Measurements from ENCODE around the gene LRIG3. TPM values are rescaled to one million over a fixed set of nuclear protein-coding genes. Genes with fewer than 3 reads are reported as not detected.
"Not testable (repeated sequence)": the region's sequence is repeated elsewhere in the genome, so short reads cannot be mapped to it uniquely, and the experiment has no call there.

Gene LRIG3
- total and polyA plus RNA-seq, 2 donors (not counting 1 experiment from before 2014, with no cell fraction given), result 37.1 to 118 TPM

GRCh38 chr12:58858030-58858429 lies 62.3 kb downstream of the LRIG3 start:
- no peak overlapping the region for H2AFZ ChIP-seq (ENCODE audit: low read length)
- H3K27ac ChIP-seq (ENCODE audit: insufficient read depth, low read length), result no peak overlapping the region
- no peak overlapping the region for H3K4me2 ChIP-seq (ENCODE audit: extremely low read depth, insufficient read depth, low read length)
- H3K9me3 ChIP-seq (ENCODE audit: control insufficient read depth, insufficient read depth, low read depth, low read length), result no peaks in the 10 kb centered on the region
- DNase-seq (ENCODE audit: low read depth in 2 of 2), result no peak
- TF ChIP-seq CTCF (conservative IDR thresholded peaks at IDR 0.05 in 1 of 2, IDR thresholded peaks at IDR 0.05 in 1 of 2; ENCODE audit: low read depth in 1 of 2, low read length in 2 of 2), result no peak
- no peak for TF ChIP-seq EZH2 (IDR thresholded peaks at IDR 0.05; ENCODE audit: low read length, missing control alignments)
- H3K79me2 ChIP-seq (ENCODE audit: control insufficient read depth, insufficient read depth, low read length), result no peaks in the 10 kb centered on the region
- H3K9ac ChIP-seq (ENCODE audit: insufficient read depth, low read length), result no peak overlapping the region
- H3K27me3 ChIP-seq (ENCODE audit: control insufficient read depth, insufficient read depth, low read length), result no peaks in the 10 kb centered on the region
- no peaks in the 10 kb centered on the region for H3K4me1 ChIP-seq (ENCODE audit: control insufficient read depth, extremely low read depth, insufficient read depth, low read length)
- H3K4me3 ChIP-seq (replicated peaks in 1 of 4; ENCODE audit: control extremely low read depth in 1 of 4, insufficient read depth in 1 of 4, low read depth in 3 of 4, low read length in 4 of 4), result no peak overlapping the region
- no peaks in the 10 kb centered on the region for H4K20me1 ChIP-seq (ENCODE audit: control insufficient read depth, extremely low read depth, insufficient read depth, low read length)
- no peaks in the 10 kb centered on the region for H3K36me3 ChIP-seq (ENCODE audit: control insufficient read depth, insufficient read depth, low read length)

GRCh38 chr12:58857206-58857605 lies 63.1 kb downstream of the LRIG3 start:
- not testable (repeated sequence) for H3K27ac ChIP-seq (ENCODE audit: insufficient read depth, low read length); H3K79me2 ChIP-seq (ENCODE audit: control insufficient read depth, insufficient read depth, low read length); H3K9me3 ChIP-seq (ENCODE audit: control insufficient read depth, insufficient read depth, low read depth, low read length); H3K4me3 ChIP-seq (replicated peaks in 1 of 4; ENCODE audit: control extremely low read depth in 1 of 4, insufficient read depth in 1 of 4, low read depth in 3 of 4, low read length in 4 of 4); H3K4me2 ChIP-seq (ENCODE audit: extremely low read depth, insufficient read depth, low read length); H2AFZ ChIP-seq (ENCODE audit: low read length); H3K36me3 ChIP-seq (ENCODE audit: control insufficient read depth, insufficient read depth, low read length); H4K20me1 ChIP-seq (ENCODE audit: control insufficient read depth, extremely low read depth, insufficient read depth, low read length); H3K9ac ChIP-seq (ENCODE audit: insufficient read depth, low read length); H3K27me3 ChIP-seq (ENCODE audit: control insufficient read depth, insufficient read depth, low read length); H3K4me1 ChIP-seq (ENCODE audit: control insufficient read depth, extremely low read depth, insufficient read depth, low read length)
- DNase-seq (ENCODE audit: low read depth in 2 of 2), result peak in 1 of 2 donors; percentile 20

- not testable (repeated sequence) for DNase-seq (ENCODE audit: low read depth in 2 of 2); H3K9me3 ChIP-seq (ENCODE audit: control insufficient read depth, insufficient read depth, low read depth, low read length); H4K20me1 ChIP-seq (ENCODE audit: control insufficient read depth, extremely low read depth, insufficient read depth, low read length); H3K4me3 ChIP-seq (replicated peaks in 1 of 4; ENCODE audit: control extremely low read depth in 1 of 4, insufficient read depth in 1 of 4, low read depth in 3 of 4, low read length in 4 of 4); H3K36me3 ChIP-seq (ENCODE audit: control insufficient read depth, insufficient read depth, low read length); H3K27ac ChIP-seq (ENCODE audit: insufficient read depth, low read length); H3K9ac ChIP-seq (ENCODE audit: insufficient read depth, low read length); H3K4me2 ChIP-seq (ENCODE audit: extremely low read depth, insufficient read depth, low read length); H2AFZ ChIP-seq (ENCODE audit: low read length); H3K27me3 ChIP-seq (ENCODE audit: control insufficient read depth, insufficient read depth, low read length); H3K79me2 ChIP-seq (ENCODE audit: control insufficient read depth, insufficient read depth, low read length); H3K4me1 ChIP-seq (ENCODE audit: control insufficient read depth, extremely low read depth, insufficient read depth, low read length)
Measured at GRCh38 chr12:58855630-58856029, 64.7 kb downstream of the LRIG3 start.

GRCh38 chr12:58850826-58851225 lies 69.5 kb downstream of the LRIG3 start:
- H2AFZ ChIP-seq (ENCODE audit: low read length), result no peak overlapping the region
- no peak overlapping the region for H3K27ac ChIP-seq (ENCODE audit: insufficient read depth, low read length)
- H3K4me1 ChIP-seq (ENCODE audit: control insufficient read depth, extremely low read depth, insufficient read depth, low read length), result no peaks in the 10 kb centered on the region
- H4K20me1 ChIP-seq (ENCODE audit: control insufficient read depth, extremely low read depth, insufficient read depth, low read length), result no peaks in the 10 kb centered on the region
- H3K9me3 ChIP-seq (ENCODE audit: control insufficient read depth, insufficient read depth, low read depth, low read length), result no peaks in the 10 kb centered on the region
- TF ChIP-seq EZH2 (IDR thresholded peaks at IDR 0.05; ENCODE audit: low read length, missing control alignments) (no peak), CTCF (conservative IDR thresholded peaks at IDR 0.05 in 1 of 2, IDR thresholded peaks at IDR 0.05 in 1 of 2; ENCODE audit: low read depth in 1 of 2, low read length in 2 of 2) (no peak)
- H3K79me2 ChIP-seq (ENCODE audit: control insufficient read depth, insufficient read depth, low read length), result no peaks in the 10 kb centered on the region
- H3K27me3 ChIP-seq (ENCODE audit: control insufficient read depth, insufficient read depth, low read length), result no peaks in the 10 kb centered on the region
- H3K4me2 ChIP-seq (ENCODE audit: extremely low read depth, insufficient read depth, low read length), result no peak overlapping the region
- no peak overlapping the region for H3K4me3 ChIP-seq (replicated peaks in 1 of 4; ENCODE audit: control extremely low read depth in 1 of 4, insufficient read depth in 1 of 4, low read depth in 3 of 4, low read length in 4 of 4)
- H3K9ac ChIP-seq (ENCODE audit: insufficient read depth, low read length), result no peak overlapping the region
- H3K36me3 ChIP-seq (ENCODE audit: control insufficient read depth, insufficient read depth, low read length), result no peaks in the 10 kb centered on the region
- peak in 1 of 2 donors; percentile 78 for DNase-seq (ENCODE audit: low read depth in 2 of 2)
